22Rv1 (cell line): ENCODE measurements around the gene CX3CL1.

Experiments
- CTCF ChIP-seq: fragments of 450-650 bp; IDR thresholded peaks from 2 replicates; pipeline ENCODE4 v1.5.1; 2017; ENCODE audit warnings: mild to moderate bottlenecking
- ZFX ChIP-seq: fragments of 450-650 bp; IDR thresholded peaks from 2 replicates; pipeline ENCODE4 v1.6.1; 2017; ENCODE audit warnings: antibody characterized with exemption, borderline replicate concordance

GRCh38 chr16:57380671-57381462, 8.6 kb downstream of the CX3CL1 start:
- no peak for TF ChIP-seq CTCF
- no peak for TF ChIP-seq ZFX
